Cerebellar cortex (tissue), 1 donor: ENCODE data around the gene ZC3H4.

Experiments
- DNase-seq: peaks from one replicate; pipeline ENCODE4 v3.0.0-alpha.2; 2015; ENCODE audit warnings: low spot score

The ZC3H4 gene

DNA sequence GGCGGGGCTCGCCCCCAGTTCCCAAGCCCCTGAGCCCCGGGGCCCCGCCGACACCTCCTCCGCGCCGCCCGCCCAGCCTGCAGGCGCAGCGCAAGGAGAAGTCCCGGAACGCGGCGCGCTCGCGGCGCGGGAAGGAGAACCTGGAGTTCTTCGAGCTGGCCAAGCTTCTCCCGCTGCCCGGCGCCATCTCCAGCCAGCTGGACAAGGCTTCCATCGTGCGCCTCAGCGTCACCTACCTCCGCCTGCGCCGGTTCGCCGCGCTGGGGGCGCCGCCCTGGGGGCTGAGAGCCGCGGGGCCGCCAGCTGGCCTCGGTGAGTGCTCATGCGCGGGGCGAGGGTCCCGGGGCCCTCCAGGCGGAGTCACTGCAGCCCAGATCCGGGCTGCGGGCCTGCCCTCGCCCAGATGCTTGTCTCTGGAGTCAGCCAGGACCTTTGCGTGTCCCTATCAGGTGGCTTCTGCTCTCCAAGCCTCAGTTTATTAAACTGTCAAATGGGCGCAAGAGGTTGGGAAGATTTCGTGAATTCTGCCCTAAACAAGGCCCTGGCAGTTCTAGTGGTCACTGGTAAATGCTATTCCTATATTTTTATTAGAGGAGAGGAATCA is 91.9 kb downstream of the ZC3H4 start:
- no peak for DNase-seq

GRCh38 chr19:47020992-47021496 is 92.5 kb downstream of the ZC3H4 start:
- no peak for DNase-seq

DNA sequence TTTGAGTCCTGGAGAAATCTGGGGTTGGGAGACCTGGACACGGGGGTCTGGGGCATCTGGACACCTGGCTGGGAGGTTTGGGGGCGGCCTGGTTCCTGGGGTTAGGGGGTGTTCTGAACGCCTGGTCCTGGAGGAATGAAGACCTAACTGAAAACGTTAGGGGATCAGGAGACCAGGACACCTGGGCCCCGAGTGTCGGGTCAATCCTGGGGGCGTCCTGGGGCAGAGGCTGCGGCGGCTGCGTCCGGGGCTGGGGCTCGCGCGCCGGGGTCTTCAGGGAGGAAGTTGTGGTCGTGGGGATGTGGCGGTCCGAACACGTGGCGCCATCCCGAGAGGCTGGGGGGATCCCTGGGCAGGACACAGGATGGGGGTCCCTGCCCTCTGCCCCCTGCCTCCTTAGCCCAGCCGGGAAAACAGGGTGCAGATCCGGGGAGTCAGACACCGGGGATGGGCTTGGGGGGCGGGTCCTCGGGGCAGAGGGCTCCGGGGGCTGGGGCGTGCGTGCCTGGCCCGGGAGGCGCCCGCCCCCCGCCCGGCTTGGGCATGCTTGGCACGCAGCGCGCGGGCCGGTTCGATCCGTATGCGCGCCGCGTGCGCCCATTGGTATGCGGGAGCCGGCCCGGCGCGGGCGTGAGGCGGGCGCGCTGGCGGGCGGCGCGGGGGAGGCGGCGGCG is 93.3 kb downstream of the ZC3H4 start:
- no peak for DNase-seq

DNA sequence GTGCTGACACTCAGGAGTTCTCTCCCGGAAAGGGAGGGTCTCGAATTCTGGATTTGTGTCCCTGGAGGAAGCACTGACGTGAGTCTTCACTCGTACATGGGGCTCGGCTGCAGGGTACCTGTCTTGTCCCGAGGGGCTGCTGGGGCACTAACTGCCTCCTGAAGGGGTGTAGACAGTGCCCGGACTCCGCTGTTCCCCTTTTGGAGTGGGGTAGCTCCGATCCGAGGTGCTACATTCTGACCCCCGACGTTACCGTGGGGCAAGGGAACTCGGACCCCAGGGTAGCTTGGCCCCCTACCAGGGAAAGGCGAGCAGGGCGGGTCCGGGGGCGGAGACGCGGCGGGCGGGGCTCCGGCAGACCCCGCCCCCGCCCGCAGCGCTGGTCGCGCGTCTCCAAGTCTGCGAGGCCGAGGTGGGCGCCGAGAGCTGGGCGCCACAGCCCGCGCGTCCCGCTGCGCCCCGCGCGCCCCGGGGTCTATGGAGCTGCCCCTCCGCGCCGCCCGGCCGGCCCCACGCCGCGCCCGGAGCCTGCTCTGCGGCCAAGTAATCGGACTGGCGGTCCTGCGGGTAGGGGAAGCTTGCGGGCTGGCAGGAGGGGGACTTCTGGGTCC is 94.0 kb downstream of the ZC3H4 start, which contains the start of gene NPAS1:
Gene NPAS1, plus strand, starts transcription at position 407 of the 611 bp plus-strand sequence. CDS start 1,211 bp downstream, outside the sequence.
- DNase-seq = no peak

GRCh38 chr19:47018923-47019322 is 94.7 kb downstream of the ZC3H4 start:
- no peak for DNase-seq
